CD14-positive monocyte (primary cell): ENCODE measurements around the gene GIPC3. TPM values are rescaled to one million over a fixed set of nuclear protein-coding genes. Genes with fewer than 3 reads are reported as not detected.

Experiments used
- DNase-seq, 3 donors: peaks; one replicate each; pipeline ENCODE4 v3.0.0-alpha.2; 2011 to 2022
- H2AFZ ChIP-seq: 2 replicates; pipeline ENCODE4 v1.6.0; 2012; ENCODE audit warnings: mild to moderate bottlenecking, low read depth, low read length, inconsistent platforms; ENCODE audit not compliant: insufficient read depth, poor library complexity, severe bottlenecking
- H3K27ac ChIP-seq, 2 donors: 1 replicate in 1 of 2; 2 replicates in 1 of 2; pipeline ENCODE4 v1.5.1; 2012 to 2013; ENCODE audit warnings: low read length in 2 of 2, control low read depth in 1 of 2, inconsistent platforms in 1 of 2, low read depth in 1 of 2, mild to moderate bottlenecking in 1 of 2
- H3K27me3 ChIP-seq, 2 donors: one replicate each; pipeline versions ENCODE4 v1.6.0 to v1.6.1; 2011 to 2013; ENCODE audit warnings: low read length in 2 of 2; ENCODE audit not compliant: control insufficient read depth in 2 of 2, insufficient read depth in 2 of 2
- H3K36me3 ChIP-seq, 2 donors: replicated peaks in 1 of 2; 1 replicate in 1 of 2; 2 replicates in 1 of 2; pipeline versions ENCODE4 v1.5.1 to v1.6.1; 2012 to 2013; ENCODE audit warnings: low read length in 2 of 2, control low read depth in 1 of 2, inconsistent platforms in 1 of 2, mild to moderate bottlenecking in 1 of 2; ENCODE audit not compliant: insufficient read depth in 2 of 2, control insufficient read depth in 1 of 2
- H3K4me1 ChIP-seq, 2 donors: 1 replicate in 1 of 2; 2 replicates in 1 of 2; pipeline versions ENCODE4 v1.5.1 to v1.6.1; 2012 to 2013; ENCODE audit warnings: low read length in 2 of 2, control low read depth in 1 of 2, inconsistent platforms in 1 of 2, mild to moderate bottlenecking in 1 of 2, moderate library complexity in 1 of 2; ENCODE audit not compliant: insufficient read depth in 2 of 2, control insufficient read depth in 1 of 2
- H3K4me2 ChIP-seq: replicated peaks from 2 replicates; pipeline ENCODE3; 2012; ENCODE audit warnings: low read length, moderate library complexity, mild to moderate bottlenecking; ENCODE audit not compliant: poor library complexity, severe bottlenecking; ENCODE audit errors: extremely low read depth
- H3K4me3 ChIP-seq, 3 experiments: fragments of 200-600 bp in 1 of 3; sonication (generic) in 1 of 3; replicated peaks in 1 of 3; 1 replicate in 2 of 3; 2 replicates in 1 of 3; pipeline ENCODE4 v1.5.1; 2011 to 2013; ENCODE audit warnings: low read length in 3 of 3, mild to moderate bottlenecking in 3 of 3, control low read depth in 2 of 3, low read depth in 2 of 3, inconsistent platforms in 1 of 3, moderate library complexity in 1 of 3
- H3K79me2 ChIP-seq: 2 replicates; pipeline ENCODE4 v1.6.0; 2012; ENCODE audit warnings: mild to moderate bottlenecking, control low read depth, inconsistent platforms, low read length, moderate library complexity; ENCODE audit not compliant: insufficient read depth
- H3K9ac ChIP-seq: 2 replicates; pipeline ENCODE4 v1.6.0; 2017; ENCODE audit warnings: low read length, mild to moderate bottlenecking; ENCODE audit not compliant: insufficient read depth, poor library complexity, severe bottlenecking
- H3K9me3 ChIP-seq, 2 donors: replicated peaks in 1 of 2; 1 replicate in 1 of 2; 2 replicates in 1 of 2; pipeline versions ENCODE4 v1.5.1 to v1.6.1; 2012 to 2013; ENCODE audit warnings: low read length in 2 of 2, control low read depth in 1 of 2; ENCODE audit not compliant: control insufficient read depth in 1 of 2, insufficient read depth in 1 of 2
- H4K20me1 ChIP-seq: 2 replicates; pipeline ENCODE4 v1.6.0; 2012; ENCODE audit warnings: mild to moderate bottlenecking, low read length, control low read depth, moderate library complexity; ENCODE audit not compliant: insufficient read depth
- H3K27ac Mint-ChIP-seq, 7 donors: one replicate each; pipeline ENCODE4 v1.8.0; 2020; ENCODE audit warnings: mild to moderate bottlenecking in 7 of 7, mixed read lengths in 7 of 7, moderate library complexity in 6 of 7, inconsistent platforms in 2 of 7
- H3K27me3 Mint-ChIP-seq, 3 donors: one replicate each; pipeline ENCODE4 v1.8.0; 2021 to 2022; ENCODE audit warnings: low read depth in 3 of 3, mild to moderate bottlenecking in 3 of 3, mixed read lengths in 3 of 3, moderate library complexity in 3 of 3, inconsistent platforms in 1 of 3
- H3K36me3 Mint-ChIP-seq, 2 donors: one replicate each; pipeline ENCODE4 v1.8.0; 2020; ENCODE audit warnings: mixed read lengths in 2 of 2, inconsistent platforms in 1 of 2, mild to moderate bottlenecking in 1 of 2
- H3K4me1 Mint-ChIP-seq: one replicate; pipeline ENCODE4 v1.8.0; 2020; ENCODE audit warnings: mild to moderate bottlenecking, mixed read lengths
- H3K4me3 Mint-ChIP-seq, 2 donors: one replicate each; pipeline ENCODE4 v1.8.0; 2020; ENCODE audit warnings: mild to moderate bottlenecking in 2 of 2, mixed read lengths in 2 of 2, moderate library complexity in 1 of 2
- H3K9me3 Mint-ChIP-seq, 7 donors: one replicate each; pipeline ENCODE4 v1.8.0; 2020 to 2022; ENCODE audit warnings: mixed read lengths in 7 of 7, mild to moderate bottlenecking in 6 of 7, moderate library complexity in 6 of 7, inconsistent platforms in 2 of 7
- CTCF ChIP-seq: fragments of 200-600 bp; IDR thresholded peaks from one replicate; pipeline ENCODE4 v1.8.0; 2022; ENCODE audit warnings: antibody characterized with exemption, mild to moderate bottlenecking
- WGBS: methylation state at CpG from one replicate; pipeline ENCODE4 v1.1.5; 2013; ENCODE audit warnings: missing lambda C conversion rate; ENCODE audit not compliant: insufficient coverage; 5-methylcytosine and 5-hydroxymethylcytosine counted together
- intact Hi-C, 2 donors: fragments of 100-400 bp; cut with micrococcal nuclease; formaldehyde crosslinking; loops; one replicate each; pipeline versions ENCODE4 v1.15.0 to v1.15.1; 2023
- polyA plus RNA-seq, 3 donors: library from polyadenylated mRNA; depleted of rRNA in 1 of 3; unstranded in 2 of 3; stranded (reverse) in 1 of 3; fragments of 300-500 nt in 2 of 3; fragments of >200 nt in 1 of 3; fragmentation: Illumina TruSeq in 2 of 3; gene quantifications; 1 replicate in 2 of 3; 2 replicates in 1 of 3; pipeline ENCODE4 v1.2.3, GENCODE V29; 2012 to 2021

Gene GIPC3
- polyA plus RNA-seq, 3 donors: 0.03 TPM; not detected in 2

- no peaks in the 10 kb centered on the region for H4K20me1 ChIP-seq
- no peak overlapping the region for H3K27ac ChIP-seq
- H3K27ac Mint-ChIP-seq: peak overlapping the region in 1 of 7 donors; percentile 58
- no peak overlapping the region for H3K4me2 ChIP-seq
- peaks cover 0 to 19% (median 18%) of the 10 kb centered on the region in 3 donors for H3K27me3 Mint-ChIP-seq
- no peak overlapping the region for H2AFZ ChIP-seq
- H3K27me3 ChIP-seq: peaks cover 11 to 33% of the 10 kb centered on the region in 2 donors
- no peak overlapping the region for H3K9ac ChIP-seq
- H3K9me3 ChIP-seq: peaks cover 0 to 5% of the 10 kb centered on the region in 2 donors
- WGBS: 83% methylated on average over 21 of the region's 24 CpGs
- H3K4me3 Mint-ChIP-seq: no peak overlapping the region
- H3K36me3 ChIP-seq: peaks cover 27 to 35% of the 10 kb centered on the region in 2 donors
- no peak for TF ChIP-seq CTCF
- H3K79me2 ChIP-seq: no peaks in the 10 kb centered on the region
- H3K4me1 ChIP-seq: peaks cover 22 to 28% of the 10 kb centered on the region in 2 donors
- H3K36me3 Mint-ChIP-seq: peaks cover 18 to 34% of the 10 kb centered on the region in 2 donors
- intact Hi-C loops: no loop called here
- peaks cover 18% of the 10 kb centered on the region for H3K4me1 Mint-ChIP-seq
- no peak for DNase-seq
- no peak overlapping the region for H3K4me3 ChIP-seq
- peaks cover 5 to 12% (median 8%) of the 10 kb centered on the region in 7 donors for H3K9me3 Mint-ChIP-seq
Measured at GRCh38 chr19:3609779-3610719, 24.8 kb downstream of the GIPC3 start.

- no peak overlapping the region for H3K4me3 Mint-ChIP-seq
- peaks cover 20 to 40% of the 10 kb centered on the region in 2 donors for H3K36me3 Mint-ChIP-seq
- H3K27ac ChIP-seq: no peak overlapping the region
- H3K4me1 Mint-ChIP-seq: peaks cover 18% of the 10 kb centered on the region
- intact Hi-C loops: no loop called here
- H3K4me2 ChIP-seq: no peak overlapping the region
- WGBS: 86% methylated on average over 31 of the region's 41 CpGs
- H3K9ac ChIP-seq: no peak overlapping the region
- no peak overlapping the region for H3K27ac Mint-ChIP-seq
- peaks cover 3 to 23% of the 10 kb centered on the region in 2 donors for H3K27me3 ChIP-seq
- H3K4me3 ChIP-seq: no peak overlapping the region
- H3K27me3 Mint-ChIP-seq: peaks cover 0 to 19% (median 18%) of the 10 kb centered on the region in 3 donors
- H3K9me3 ChIP-seq: peaks cover 0 to 5% of the 10 kb centered on the region in 2 donors
- H4K20me1 ChIP-seq: no peaks in the 10 kb centered on the region
- peaks cover 27 to 35% of the 10 kb centered on the region in 2 donors for H3K36me3 ChIP-seq
- no peaks in the 10 kb centered on the region for H3K79me2 ChIP-seq
- peaks cover 5 to 12% (median 8%) of the 10 kb centered on the region in 7 donors for H3K9me3 Mint-ChIP-seq
- no peak for TF ChIP-seq CTCF
- H2AFZ ChIP-seq: no peak overlapping the region
- no peak for DNase-seq
- peaks cover 22 to 27% of the 10 kb centered on the region in 2 donors for H3K4me1 ChIP-seq
Measured at GRCh38 chr19:3610745-3611717, 25.8 kb downstream of the GIPC3 start.
